ENCODE results near the gene GOLGA6C. TPM values are rescaled to one million over a fixed set of nuclear protein-coding genes. Genes with fewer than 3 reads are reported as not detected.
"Not testable (repeated sequence)": the region's sequence is repeated elsewhere in the genome, so short reads cannot be mapped to it uniquely, and the experiment has no call there.

Gene GOLGA6C
- total RNA-seq, 2 donors from 2014 or later = not detected

DNA sequence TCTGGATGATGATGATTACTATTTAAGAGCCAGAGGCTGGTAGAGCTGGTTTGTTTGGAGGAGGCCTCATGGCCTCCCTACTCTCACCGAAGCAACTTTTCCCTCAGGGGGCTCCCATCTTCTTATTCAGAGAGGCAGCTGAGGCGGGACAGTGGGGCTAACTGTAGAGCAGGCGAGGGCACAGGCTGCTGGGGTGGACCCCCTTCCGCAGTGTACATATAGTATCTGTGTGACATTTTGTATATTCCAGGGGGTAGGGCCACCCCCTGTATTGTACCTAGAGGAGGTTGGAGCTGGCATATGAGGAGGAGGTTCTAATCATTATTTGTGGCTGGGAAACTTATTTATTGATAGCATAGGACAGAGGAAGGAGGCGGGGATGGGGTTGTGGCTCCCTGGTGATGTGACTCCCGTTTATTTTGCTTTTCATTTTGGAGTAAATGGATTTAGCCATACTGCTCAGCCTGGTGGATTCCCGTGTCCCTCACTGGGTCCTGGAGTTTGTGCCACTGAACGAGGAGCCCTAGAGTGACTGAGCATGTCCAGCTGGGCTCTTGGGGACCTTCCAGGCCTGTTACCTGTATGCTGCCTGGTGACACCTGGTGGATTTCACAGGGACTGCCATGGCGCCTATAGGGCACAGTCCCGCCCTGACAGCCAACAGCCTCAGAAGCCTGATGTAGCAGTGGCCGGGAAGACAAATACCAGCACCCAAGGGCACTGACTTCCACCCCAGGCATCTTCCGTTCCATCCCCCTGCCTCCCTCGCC lies 40.6 kb downstream of the GOLGA6C start:
- H3K9me3 Mint-ChIP-seq; H3K36me3 Mint-ChIP-seq (ENCODE audit: low read depth); H3K9ac ChIP-seq (ENCODE audit: extremely low read depth, low read length, poor library complexity, severe bottlenecking); H3K4me1 ChIP-seq (ENCODE audit: control insufficient read depth, insufficient read depth, low read length); H3K4me3 ChIP-seq (ENCODE audit: low read length); H3K27me3 Mint-ChIP-seq (ENCODE audit: insufficient read depth); H3K36me3 ChIP-seq (ENCODE audit: control insufficient read depth, insufficient read depth, low read length); H3K27me3 ChIP-seq (ENCODE audit: control insufficient read depth, insufficient read depth, low read length, poor library complexity, severe bottlenecking); H3K4me3 Mint-ChIP-seq; H3K4me1 Mint-ChIP-seq; H3K27ac ChIP-seq (ENCODE audit: low read depth, low read length); H3K27ac Mint-ChIP-seq; H3K9me3 ChIP-seq (ENCODE audit: control insufficient read depth, low read length): not testable (repeated sequence)
- WGBS, 2 experiments (ENCODE audit: insufficient coverage in 1 of 2, insufficient read length in 1 of 2) = 58% methylated on average over 4 of the region's 13 CpGs; no CpG with 5 or more reads in 1 of the 2 experiments
- peak; percentile 5 for DNase-seq

DNA sequence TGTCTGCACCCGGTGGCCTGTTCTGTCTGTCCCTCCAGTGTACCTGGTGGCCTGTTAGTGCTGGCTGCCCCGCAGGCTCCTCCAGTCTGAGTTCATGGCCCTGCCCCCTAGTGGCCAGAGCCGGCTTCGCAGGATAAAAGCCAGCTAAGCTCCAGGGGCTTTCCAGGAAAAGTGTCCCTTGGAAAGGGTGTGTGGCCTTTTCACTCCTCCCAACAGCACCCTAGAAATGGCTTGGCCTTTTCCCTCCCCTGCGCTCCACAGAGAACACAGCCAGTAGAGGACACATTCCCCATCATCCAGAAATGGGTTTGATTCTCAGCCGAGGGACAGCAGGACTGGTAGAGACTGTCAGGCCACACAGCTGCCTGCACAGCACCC lies 41.2 kb downstream of the GOLGA6C start:
- H3K9me3 ChIP-seq (ENCODE audit: control insufficient read depth, low read length); H3K27ac Mint-ChIP-seq; H3K36me3 Mint-ChIP-seq (ENCODE audit: low read depth); H3K4me3 ChIP-seq (ENCODE audit: low read length); H3K36me3 ChIP-seq (ENCODE audit: control insufficient read depth, insufficient read depth, low read length); H3K27ac ChIP-seq (ENCODE audit: low read depth, low read length); H3K4me1 ChIP-seq (ENCODE audit: control insufficient read depth, insufficient read depth, low read length); H3K9me3 Mint-ChIP-seq; H3K4me3 Mint-ChIP-seq; H3K9ac ChIP-seq (ENCODE audit: extremely low read depth, low read length, poor library complexity, severe bottlenecking); H3K27me3 ChIP-seq (ENCODE audit: control insufficient read depth, insufficient read depth, low read length, poor library complexity, severe bottlenecking); H3K4me1 Mint-ChIP-seq; H3K27me3 Mint-ChIP-seq (ENCODE audit: insufficient read depth): not testable (repeated sequence)
- TF ChIP-seq, protein P1, sequence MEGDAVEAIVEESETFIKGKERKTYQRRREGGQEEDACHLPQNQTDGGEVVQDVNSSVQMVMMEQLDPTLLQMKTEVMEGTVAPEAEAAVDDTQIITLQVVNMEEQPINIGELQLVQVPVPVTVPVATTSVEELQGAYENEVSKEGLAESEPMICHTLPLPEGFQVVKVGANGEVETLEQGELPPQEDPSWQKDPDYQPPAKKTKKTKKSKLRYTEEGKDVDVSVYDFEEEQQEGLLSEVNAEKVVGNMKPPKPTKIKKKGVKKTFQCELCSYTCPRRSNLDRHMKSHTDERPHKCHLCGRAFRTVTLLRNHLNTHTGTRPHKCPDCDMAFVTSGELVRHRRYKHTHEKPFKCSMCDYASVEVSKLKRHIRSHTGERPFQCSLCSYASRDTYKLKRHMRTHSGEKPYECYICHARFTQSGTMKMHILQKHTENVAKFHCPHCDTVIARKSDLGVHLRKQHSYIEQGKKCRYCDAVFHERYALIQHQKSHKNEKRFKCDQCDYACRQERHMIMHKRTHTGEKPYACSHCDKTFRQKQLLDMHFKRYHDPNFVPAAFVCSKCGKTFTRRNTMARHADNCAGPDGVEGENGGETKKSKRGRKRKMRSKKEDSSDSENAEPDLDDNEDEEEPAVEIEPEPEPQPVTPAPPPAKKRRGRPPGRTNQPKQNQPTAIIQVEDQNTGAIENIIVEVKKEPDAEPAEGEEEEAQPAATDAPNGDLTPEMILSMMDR (conservative IDR thresholded peaks at IDR 0.05) = peak; percentile 74
- WGBS, 2 experiments (ENCODE audit: insufficient coverage in 1 of 2, insufficient read length in 1 of 2) = 9% methylated on average over 2 of the region's 6 CpGs; no CpG with 5 or more reads in 1 of the 2 experiments
- peak; percentile 44 for DNase-seq

DNA sequence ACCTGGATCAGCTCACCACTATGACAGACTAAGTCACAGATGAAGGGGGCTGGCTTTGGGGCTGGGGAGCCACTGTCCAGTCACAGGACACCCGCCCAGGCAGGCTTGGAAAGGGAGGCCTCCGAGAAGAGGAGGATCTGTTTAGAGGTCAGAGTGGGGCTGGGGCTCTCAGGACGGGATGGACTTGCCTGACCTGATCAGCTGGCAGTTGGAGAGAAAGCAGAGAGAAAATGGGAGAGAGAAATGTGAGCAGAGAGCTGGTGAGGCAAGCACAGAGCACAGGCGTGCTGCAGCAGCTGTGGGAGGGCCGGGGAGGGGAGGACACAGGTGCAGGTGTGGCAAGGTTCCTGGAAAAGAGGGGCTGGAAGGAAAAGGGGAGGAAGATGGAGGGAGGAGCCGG lies 41.9 kb downstream of the GOLGA6C start:
- not testable (repeated sequence) for H3K27me3 ChIP-seq (ENCODE audit: control insufficient read depth, insufficient read depth, low read length, poor library complexity, severe bottlenecking); H3K4me3 Mint-ChIP-seq; H3K9me3 Mint-ChIP-seq; H3K9ac ChIP-seq (ENCODE audit: extremely low read depth, low read length, poor library complexity, severe bottlenecking); H3K27ac Mint-ChIP-seq; H3K36me3 ChIP-seq (ENCODE audit: control insufficient read depth, insufficient read depth, low read length); H3K9me3 ChIP-seq (ENCODE audit: control insufficient read depth, low read length); H3K4me1 ChIP-seq (ENCODE audit: control insufficient read depth, insufficient read depth, low read length); H3K4me3 ChIP-seq (ENCODE audit: low read length); H3K27me3 Mint-ChIP-seq (ENCODE audit: insufficient read depth); H3K36me3 Mint-ChIP-seq (ENCODE audit: low read depth); H3K27ac ChIP-seq (ENCODE audit: low read depth, low read length); H3K4me1 Mint-ChIP-seq
- 70 to 88% methylated on average over 3 to 5 of the region's 6 CpGs for WGBS, 2 experiments (ENCODE audit: insufficient coverage in 1 of 2, insufficient read length in 1 of 2)
- DNase-seq = peak; percentile 40

DNA sequence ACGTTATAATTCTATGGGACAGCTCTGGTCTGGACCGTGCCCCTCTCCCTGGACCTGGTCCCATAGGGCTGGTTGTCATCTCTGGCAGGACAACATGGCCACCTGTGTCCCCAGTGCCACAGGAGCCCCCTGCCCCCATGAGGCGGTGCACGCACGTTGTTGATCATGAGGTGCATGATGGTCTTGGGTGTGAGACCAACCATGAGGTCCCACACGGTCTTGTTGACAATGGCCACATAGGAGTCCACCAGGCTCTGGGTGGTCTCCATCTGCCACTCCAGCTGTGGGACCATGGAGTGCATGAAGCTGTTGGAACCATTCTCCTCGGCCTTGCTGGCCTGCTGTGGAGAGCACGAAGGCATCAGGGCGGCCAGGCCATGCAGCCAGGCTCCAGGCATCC lies 44.2 kb downstream of the GOLGA6C start:
- TF ChIP-seq, protein P1 (conservative IDR thresholded peaks at IDR 0.05) = no peak
- H3K9me3 Mint-ChIP-seq = no peaks in the 10 kb centered on the region
- Histone ChIP-seq H3K4me3 (ENCODE audit: low read length) (no peak overlapping the region), H3K4me1 (ENCODE audit: control insufficient read depth, insufficient read depth, low read length) (no peaks in the 10 kb centered on the region), H3K27ac (ENCODE audit: low read depth, low read length) (no peak overlapping the region), H3K27me3 (ENCODE audit: control insufficient read depth, insufficient read depth, low read length, poor library complexity, severe bottlenecking) (no peaks in the 10 kb centered on the region), H3K36me3 (ENCODE audit: control insufficient read depth, insufficient read depth, low read length) (no peaks in the 10 kb centered on the region), H3K9ac (ENCODE audit: extremely low read depth, low read length, poor library complexity, severe bottlenecking) (no peak overlapping the region), H3K9me3 (ENCODE audit: control insufficient read depth, low read length) (no peaks in the 10 kb centered on the region)
- H3K4me3 Mint-ChIP-seq = no peak overlapping the region
- H3K27ac Mint-ChIP-seq = no peak overlapping the region
- peak; percentile 32 for DNase-seq
- 91% methylated on average over 9 of the region's 9 CpGs; no CpG with 5 or more reads in 1 of the 2 experiments for WGBS, 2 experiments (ENCODE audit: insufficient coverage in 1 of 2, insufficient read length in 1 of 2)
- no peaks in the 10 kb centered on the region for H3K36me3 Mint-ChIP-seq (ENCODE audit: low read depth)
- no peaks in the 10 kb centered on the region for H3K27me3 Mint-ChIP-seq (ENCODE audit: insufficient read depth)
- no peaks in the 10 kb centered on the region for H3K4me1 Mint-ChIP-seq

DNA sequence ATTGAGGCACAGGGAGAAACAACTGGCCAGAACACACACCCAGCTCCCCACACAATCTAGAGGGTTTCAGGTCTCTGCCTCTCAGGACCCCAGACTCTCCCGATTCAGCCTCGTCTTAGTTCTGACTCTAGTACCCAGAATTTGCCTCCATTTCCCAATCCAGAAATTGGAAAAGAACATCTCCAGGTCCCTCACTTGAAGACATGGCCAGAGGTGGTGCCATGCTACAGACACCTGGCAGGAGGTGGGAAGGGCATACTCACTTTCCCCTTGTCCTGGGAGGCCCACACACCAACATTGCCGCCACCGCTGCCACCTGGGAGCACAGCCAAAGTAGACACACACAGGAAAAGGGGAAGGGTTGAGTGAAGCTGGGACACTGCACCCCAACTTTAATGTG lies 44.6 kb downstream of the GOLGA6C start:
- not testable (repeated sequence) for H3K4me1 ChIP-seq (ENCODE audit: control insufficient read depth, insufficient read depth, low read length); H3K4me1 Mint-ChIP-seq; H3K9me3 ChIP-seq (ENCODE audit: control insufficient read depth, low read length); H3K27ac ChIP-seq (ENCODE audit: low read depth, low read length); H3K27me3 Mint-ChIP-seq (ENCODE audit: insufficient read depth); H3K4me3 Mint-ChIP-seq; H3K4me3 ChIP-seq (ENCODE audit: low read length); H3K9me3 Mint-ChIP-seq; H3K36me3 Mint-ChIP-seq (ENCODE audit: low read depth); H3K27me3 ChIP-seq (ENCODE audit: control insufficient read depth, insufficient read depth, low read length, poor library complexity, severe bottlenecking); H3K36me3 ChIP-seq (ENCODE audit: control insufficient read depth, insufficient read depth, low read length); H3K9ac ChIP-seq (ENCODE audit: extremely low read depth, low read length, poor library complexity, severe bottlenecking); H3K27ac Mint-ChIP-seq
- 91 to 94% methylated on average over 2 to 4 of the region's 4 CpGs for WGBS, 2 experiments (ENCODE audit: insufficient coverage in 1 of 2, insufficient read length in 1 of 2)
- peak; percentile 15 for DNase-seq

Measured in endodermal cell (in vitro differentiated cells).